GM23248 (cell line): ENCODE measurements around the gene CDA. TPM values are rescaled to one million over a fixed set of nuclear protein-coding genes. Genes with fewer than 3 reads are reported as not detected.
A peak's percentile ranks its signal among the peaks of the same experiment; 100 is the strongest.

Experiments
- DNase-seq: peaks from one replicate; pipeline ENCODE4 v3.0.0-alpha.2; 2015
- H2AFZ ChIP-seq: fragments of 200-600 bp; sonication (generic); 2 replicates; pipeline ENCODE4 v1.6.1; 2016; ENCODE audit warnings: antibody characterized with exemption
- H3F3A ChIP-seq: fragments of 200-600 bp; sonication (generic); 2 replicates; pipeline ENCODE4 v1.6.1; 2016; ENCODE audit warnings: mild to moderate bottlenecking, antibody characterized with exemption, mixed run types; ENCODE audit not compliant: insufficient read depth
- H3K27ac ChIP-seq: fragments of 200-600 bp; sonication (generic); 2 replicates; pipeline ENCODE4 v1.5.1; 2016; ENCODE audit warnings: mild to moderate bottlenecking
- H3K27me3 ChIP-seq: fragments of 200-600 bp; sonication (generic); replicated peaks from 2 replicates; pipeline ENCODE4 v1.6.1; 2016; ENCODE audit warnings: mild to moderate bottlenecking; ENCODE audit not compliant: insufficient read depth
- H3K36me3 ChIP-seq: fragments of 200-600 bp; sonication (generic); 2 replicates; pipeline ENCODE4 v1.6.1; 2016; ENCODE audit warnings: low read depth, mild to moderate bottlenecking
- H3K4me1 ChIP-seq: fragments of 200-600 bp; sonication (generic); 2 replicates; pipeline ENCODE4 v1.6.1; 2016; ENCODE audit warnings: mild to moderate bottlenecking; ENCODE audit not compliant: insufficient read depth
- H3K4me2 ChIP-seq: fragments of 200-600 bp; sonication (generic); one replicate; pipeline ENCODE4 v1.6.1; 2016; ENCODE audit warnings: mild to moderate bottlenecking; ENCODE audit not compliant: unreplicated experiment
- H3K4me3 ChIP-seq: fragments of 200-600 bp; sonication (generic); 2 replicates; pipeline ENCODE4 v1.5.1; 2016; ENCODE audit warnings: mild to moderate bottlenecking
- H3K79me2 ChIP-seq: fragments of 200-600 bp; sonication (generic); 2 replicates; pipeline ENCODE4 v1.6.1; 2016; ENCODE audit warnings: mild to moderate bottlenecking; ENCODE audit not compliant: insufficient read depth
- H3K9ac ChIP-seq: fragments of 200-600 bp; sonication (generic); 2 replicates; pipeline ENCODE4 v1.6.1; 2016; ENCODE audit warnings: mild to moderate bottlenecking
- H3K9me2 ChIP-seq: fragments of 200-600 bp; sonication (generic); 2 replicates; pipeline ENCODE4 v1.6.1; 2016; ENCODE audit warnings: mixed run types, mild to moderate bottlenecking, moderate library complexity; ENCODE audit not compliant: insufficient read depth
- H3K9me3 ChIP-seq: fragments of 200-600 bp; sonication (generic); one replicate; pipeline ENCODE4 v1.6.1; 2017; ENCODE audit warnings: low read depth
- H4K20me1 ChIP-seq: fragments of 200-600 bp; sonication (generic); 2 replicates; pipeline ENCODE4 v1.6.0; 2016; ENCODE audit not compliant: insufficient read depth
- EZH2 ChIP-seq: fragments of 200-600 bp; sonication (generic); IDR thresholded peaks from 2 replicates; pipeline ENCODE4 v1.6.1; 2018; ENCODE audit warnings: antibody characterized with exemption, mild to moderate bottlenecking; ENCODE audit not compliant: insufficient read depth, poor library complexity, severe bottlenecking
- EZH2phosphoT487 ChIP-seq: fragments of 200-600 bp; sonication (generic); IDR thresholded peaks from 2 replicates; pipeline ENCODE4 v1.6.1; 2018; ENCODE audit warnings: antibody characterized with exemption, moderate library complexity, mild to moderate bottlenecking, low read depth; ENCODE audit not compliant: insufficient read depth
- WGBS, 2 experiments: methylation state at CpG; one replicate each; pipeline ENCODE4 v1.1.6; 2015 to 2017; ENCODE audit warnings: low lambda C conversion rate in 2 of 2, low coverage in 1 of 2; ENCODE audit errors: missing lambda C conversion rate in 2 of 2; 5-methylcytosine and 5-hydroxymethylcytosine counted together
- in situ Hi-C: fragments of 300-500 bp; cut with MboI; formaldehyde crosslinking; loops from 2 replicates; pipeline ENCODE4 v1.15.0; 2020
- polyA plus RNA-seq: library from polyadenylated mRNA; unstranded; fragments of >200 nt; fragmentation: Nextera tagmentation; extraction: Ambion mirVana; gene quantifications from 2 replicates; pipeline ENCODE4 v1.2.1, GENCODE V29; 2016
- total RNA-seq: library from RNA; depleted of rRNA; stranded (reverse); fragments of >200 nt; shearing (Covaris generic); gene quantifications from 2 replicates; pipeline ENCODE4 v1.2.3, GENCODE V29; 2014

Gene CDA
- total and polyA plus RNA-seq, 2 experiments from 2014 or later, result 3.0 to 9.6 TPM

DNA sequence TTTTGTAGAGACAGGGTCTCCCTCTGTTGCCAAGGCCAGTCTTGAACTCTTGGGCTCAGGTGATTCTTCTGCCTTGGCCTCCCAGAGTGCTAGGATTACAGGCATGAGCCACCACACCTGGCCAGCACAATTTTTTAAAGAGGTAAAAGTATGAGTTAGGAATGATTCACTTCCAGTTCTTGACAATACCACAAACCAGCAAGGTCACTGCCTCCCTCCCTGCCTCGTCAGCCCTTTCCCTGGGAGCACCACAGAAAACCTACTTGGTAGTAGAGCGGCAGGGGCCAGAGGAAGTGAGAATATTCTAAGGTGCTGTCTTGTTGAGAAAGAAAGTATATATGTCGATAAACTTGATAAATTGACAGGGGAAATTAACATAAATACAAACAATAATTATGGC, 10.8 kb upstream of the CDA start:
- Histone ChIP-seq H3K9me2 (no peaks in the 10 kb centered on the region), H3K79me2 (no peaks in the 10 kb centered on the region), H3K4me3 (no peak overlapping the region), H3K27me3 (no peaks in the 10 kb centered on the region), H3K9ac (no peak overlapping the region), H3K4me2 (no peak overlapping the region), H3K27ac (no peak overlapping the region), H2AFZ (no peak overlapping the region), H3K4me1 (no peaks in the 10 kb centered on the region), H3K9me3 (no peaks in the 10 kb centered on the region), H4K20me1 (no peaks in the 10 kb centered on the region), H3K36me3 (no peaks in the 10 kb centered on the region), H3F3A (0 out of 2 replicates have a peak, but pooled peaks cover 5% of the 10 kb centered on the region)
- in situ Hi-C loops, result no loop called here
- TF ChIP-seq EZH2phosphoT487, result no peak
- no peak for TF ChIP-seq EZH2
- WGBS, 2 experiments, result 83 to 90% methylated on average over 3 of the region's 3 CpGs
- no peak for DNase-seq

DNA sequence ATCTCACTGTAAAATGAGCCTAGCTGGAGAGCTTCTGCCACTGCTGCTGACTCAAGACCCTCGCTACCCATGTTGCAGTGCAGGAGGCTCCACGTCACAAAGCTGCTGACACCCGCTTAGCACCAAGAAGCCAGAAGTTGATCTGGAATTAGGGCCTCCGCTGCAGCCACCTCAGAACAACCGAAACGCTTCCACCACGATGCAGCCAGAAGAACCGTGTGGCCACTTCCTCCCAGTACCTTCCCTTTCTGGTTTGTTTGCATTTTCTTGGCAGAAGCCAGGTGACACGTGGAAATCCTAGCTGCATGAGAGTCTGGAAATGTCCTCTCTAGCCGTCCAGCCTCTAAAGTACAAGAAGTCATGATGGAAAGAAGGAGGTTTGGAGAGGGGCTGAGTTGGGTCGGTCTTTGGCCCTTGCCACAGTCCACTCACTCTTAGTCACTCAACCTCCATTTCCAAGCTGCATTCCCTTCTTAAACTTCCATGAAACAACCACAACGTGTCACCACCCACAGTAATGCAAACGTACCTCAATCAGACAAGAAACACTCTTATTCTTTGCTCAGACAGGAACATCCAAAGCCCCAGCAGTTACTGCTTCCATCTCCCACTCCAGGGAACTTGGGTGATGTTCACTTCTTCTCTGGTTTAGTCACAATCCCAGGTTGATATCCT, 10.0 kb upstream of the CDA start:
- H4K20me1 ChIP-seq, result no peaks in the 10 kb centered on the region
- H3K27ac ChIP-seq, result no peak overlapping the region
- no peak for TF ChIP-seq EZH2phosphoT487
- TF ChIP-seq EZH2, result no peak
- no peaks in the 10 kb centered on the region for H3K4me1 ChIP-seq
- H3F3A ChIP-seq, result 0 out of 2 replicates have a peak, but pooled peaks cover 5% of the 10 kb centered on the region
- no peak overlapping the region for H3K4me2 ChIP-seq
- H3K4me3 ChIP-seq, result no peak overlapping the region
- H2AFZ ChIP-seq, result peak overlapping the region; percentile 61
- in situ Hi-C loops, result no loop called here
- 68% methylated on average over 13 of the region's 13 CpGs for WGBS, 2 experiments
- no peaks in the 10 kb centered on the region for H3K36me3 ChIP-seq
- no peaks in the 10 kb centered on the region for H3K9me3 ChIP-seq
- H3K9ac ChIP-seq, result no peak overlapping the region
- peak; percentile 51 for DNase-seq
- no peaks in the 10 kb centered on the region for H3K27me3 ChIP-seq
- H3K79me2 ChIP-seq, result no peaks in the 10 kb centered on the region
- no peaks in the 10 kb centered on the region for H3K9me2 ChIP-seq

DNA sequence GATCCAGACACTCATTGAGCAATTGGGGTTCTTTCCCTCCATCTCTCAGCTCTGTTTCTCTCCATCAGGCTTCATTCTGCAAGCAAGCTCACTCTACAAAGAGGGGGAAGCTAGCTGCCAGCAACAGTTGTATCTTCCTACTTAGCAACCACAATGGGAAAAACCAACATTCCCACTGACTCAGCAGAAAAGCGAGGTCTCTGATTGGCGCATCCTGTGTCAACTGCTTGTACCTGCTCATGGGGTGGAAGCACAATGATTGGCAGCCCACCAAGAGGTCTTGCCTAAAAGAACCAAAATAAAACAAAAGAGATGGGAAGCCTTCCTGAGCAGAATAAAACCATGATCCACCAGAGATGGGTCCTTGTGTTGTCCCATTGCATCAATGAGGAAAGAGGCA, 4.0 kb upstream of the CDA start:
- no peak overlapping the region for H3K9ac ChIP-seq
- H3F3A ChIP-seq, result peaks cover 17% of the 10 kb centered on the region
- 95 to 100% methylated on average over 2 of the region's 2 CpGs for WGBS, 2 experiments
- H3K4me1 ChIP-seq, result peaks cover 23% of the 10 kb centered on the region
- H3K9me3 ChIP-seq, result no peaks in the 10 kb centered on the region
- no peaks in the 10 kb centered on the region for H3K27me3 ChIP-seq
- in situ Hi-C loops, result no loop called here
- no peaks in the 10 kb centered on the region for H3K36me3 ChIP-seq
- no peak overlapping the region for H3K27ac ChIP-seq
- H4K20me1 ChIP-seq, result no peaks in the 10 kb centered on the region
- no peaks in the 10 kb centered on the region for H3K9me2 ChIP-seq
- no peak for DNase-seq
- H3K4me2 ChIP-seq, result no peak overlapping the region
- H2AFZ ChIP-seq, result no peak overlapping the region
- TF ChIP-seq EZH2phosphoT487 (no peak), EZH2 (no peak)
- H3K79me2 ChIP-seq, result no peaks in the 10 kb centered on the region
- no peak overlapping the region for H3K4me3 ChIP-seq

DNA sequence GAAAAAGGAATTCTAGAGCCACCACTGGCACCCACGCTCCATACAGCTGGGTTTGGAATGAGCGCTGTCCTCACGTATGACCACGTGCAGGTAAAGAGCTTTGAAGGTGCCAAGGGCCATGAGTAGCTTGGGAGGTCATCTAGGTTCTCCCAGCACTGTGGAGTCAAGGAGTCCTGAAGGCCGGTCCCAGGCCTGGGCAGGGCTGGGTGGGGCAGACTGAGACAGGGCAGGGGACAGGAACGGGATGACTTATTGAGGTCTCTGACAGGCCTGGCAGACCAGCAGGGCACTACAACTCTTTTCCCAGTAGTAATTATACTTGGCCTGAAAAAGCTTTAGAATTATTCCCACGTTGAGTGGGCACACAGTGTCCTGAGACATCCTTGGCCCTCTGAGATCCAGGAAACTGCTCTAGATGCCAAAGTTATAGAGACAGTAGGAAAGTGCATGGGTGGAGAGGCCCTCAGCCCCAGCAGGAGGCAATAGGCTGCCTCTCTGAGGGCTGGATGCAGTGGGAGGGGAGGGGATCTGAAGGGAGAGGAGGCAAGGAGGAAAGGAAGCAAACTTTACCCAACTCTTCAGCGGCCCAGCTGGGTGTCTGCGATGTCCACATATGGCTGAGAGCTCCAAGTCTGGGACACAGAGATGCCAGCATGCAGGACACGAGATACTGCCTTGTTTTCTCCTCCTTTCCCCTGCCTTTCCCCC, 1.8 kb upstream of the CDA start:
- Histone ChIP-seq H3K9me3 (no peaks in the 10 kb centered on the region), H3K9me2 (no peaks in the 10 kb centered on the region), H4K20me1 (no peaks in the 10 kb centered on the region), H3K9ac (peak overlapping the region; percentile 27; the same call in 1 of the 2 replicates), H3K27me3 (no peaks in the 10 kb centered on the region), H3K4me2 (peak overlapping the region; percentile 13), H3F3A (peaks cover 17% of the 10 kb centered on the region), H3K79me2 (no peaks in the 10 kb centered on the region), H3K36me3 (no peaks in the 10 kb centered on the region), H3K4me3 (no peak overlapping the region), H3K27ac (peak overlapping the region; percentile 62), H2AFZ (peak overlapping the region; percentile 61), H3K4me1 (peaks cover 32% of the 10 kb centered on the region)
- peak; percentile 66 for DNase-seq
- WGBS, 2 experiments, result 39 to 49% methylated on average over 7 to 10 of the region's 10 CpGs
- in situ Hi-C loops, result no loop called here
- TF ChIP-seq EZH2, result no peak
- no peak for TF ChIP-seq EZH2phosphoT487
